Endothelial cell of umbilical vein (primary cell): ENCODE measurements around the gene GLOD5. TPM values are rescaled to one million over a fixed set of nuclear protein-coding genes. Genes with fewer than 3 reads are reported as not detected.
A peak's percentile ranks its signal among the peaks of the same experiment; 100 is the strongest.

Experiments
- BruUV-seq: library from RNA; stranded (reverse); fragments of 400-500 nt; replicated peaks from 2 replicates; lab custom pipeline; 2021; lab: Mats Ljungman, UMichigan
- CTCF ChIA-PET: fragments of 300-600, 350-600 bp; sonication (Branson Sonifier 250); formaldehyde crosslinking; loops from one replicate; lab custom pipeline; 2021; ENCODE audit warnings: antibody characterized with exemption, inconsistent platforms; lab: Charles Lee
- POLR2A ChIA-PET: fragments of 300-600, 350-600 bp; sonication (Branson Sonifier 250); formaldehyde crosslinking; loops from one replicate; lab custom pipeline; 2021; ENCODE audit warnings: antibody characterized with exemption, inconsistent platforms; lab: Charles Lee
- DNase-seq: peaks from one replicate; pipeline ENCODE4 v3.0.0-alpha.2; 2011; ENCODE audit warnings: low read depth, low spot score
- FAIRE-seq: peaks from 2 replicates; lab custom pipeline; 2011; peaks lifted over from hg19 to GRCh38; lab: Jason Lieb, UNC
- H2AFZ ChIP-seq: 2 replicates; pipeline ENCODE4 v1.6.0; 2012; ENCODE audit warnings: low read depth, low read length, control low read depth, inconsistent platforms
- H3K27ac ChIP-seq: 2 replicates; pipeline ENCODE4 v1.5.1; 2011; ENCODE audit warnings: low read depth, mild to moderate bottlenecking, control low read depth, low read length, moderate library complexity; ENCODE audit not compliant: insufficient read depth
- H3K27me3 ChIP-seq, 2 experiments: 2 replicates each; pipeline versions ENCODE4 v1.6.0 to v1.6.1; 2011; ENCODE audit warnings: low read length in 2 of 2, mixed read lengths in 1 of 2; ENCODE audit not compliant: control insufficient read depth in 2 of 2, insufficient read depth in 2 of 2
- H3K36me3 ChIP-seq, 2 experiments: 2 replicates in 1 of 2; 3 replicates in 1 of 2; pipeline ENCODE4 v1.5.1; 2011; ENCODE audit warnings: low read length in 2 of 2, mild to moderate bottlenecking in 1 of 2, moderate library complexity in 1 of 2; ENCODE audit not compliant: control insufficient read depth in 2 of 2, insufficient read depth in 2 of 2; ENCODE audit errors: extremely low read depth in 1 of 2
- H3K4me1 ChIP-seq: 3 replicates; pipeline ENCODE4 v1.5.1; 2011; ENCODE audit warnings: mild to moderate bottlenecking, low read length; ENCODE audit not compliant: control insufficient read depth, insufficient read depth; ENCODE audit errors: extremely low read depth
- H3K4me2 ChIP-seq: 2 replicates; pipeline ENCODE4 v1.6.1; 2011; ENCODE audit warnings: low read length, control low read depth, mixed read lengths; ENCODE audit not compliant: insufficient read depth
- H3K4me3 ChIP-seq, 3 experiments: fragments of 200-600 bp in 1 of 3; sonication (generic), shearing (Covaris generic) in 1 of 3; replicated peaks in 1 of 3; 2 replicates each; pipeline ENCODE4 v1.5.1; 2011 to 2016; ENCODE audit warnings: control low read depth in 3 of 3, low read length in 3 of 3, mild to moderate bottlenecking in 2 of 3, inconsistent platforms in 1 of 3, low read depth in 1 of 3, moderate library complexity in 1 of 3; ENCODE audit not compliant: insufficient read depth in 1 of 3
- H3K79me2 ChIP-seq: 2 replicates; pipeline ENCODE4 v1.6.0; 2012; ENCODE audit warnings: low read length, inconsistent platforms; ENCODE audit not compliant: control insufficient read depth, insufficient read depth
- H3K9ac ChIP-seq: replicated peaks from 2 replicates; pipeline ENCODE3; 2011; ENCODE audit warnings: low read length, control low read depth; ENCODE audit not compliant: insufficient read depth; ENCODE audit errors: extremely low read depth
- H3K9me1 ChIP-seq: replicated peaks from 3 replicates; pipeline ENCODE4 v1.6.0; 2011; ENCODE audit warnings: mild to moderate bottlenecking, low read length; ENCODE audit not compliant: control insufficient read depth, insufficient read depth; ENCODE audit errors: extremely low read depth
- H3K9me3 ChIP-seq: replicated peaks from 2 replicates; pipeline ENCODE4 v1.5.1; 2012; ENCODE audit warnings: low read length, inconsistent platforms; ENCODE audit not compliant: control insufficient read depth, insufficient read depth
- H4K20me1 ChIP-seq: replicated peaks from 2 replicates; pipeline ENCODE3; 2011; ENCODE audit warnings: mild to moderate bottlenecking, low read length; ENCODE audit not compliant: control insufficient read depth, insufficient read depth; ENCODE audit errors: extremely low read depth
- EZH2 ChIP-seq: IDR thresholded peaks from 2 replicates; pipeline ENCODE4 v1.6.1; 2012; ENCODE audit warnings: borderline replicate concordance, low read depth, mild to moderate bottlenecking, moderate library complexity, low read length, inconsistent platforms; ENCODE audit not compliant: severe bottlenecking
- FOS ChIP-seq: IDR thresholded peaks from 2 replicates; pipeline ENCODE4 v1.6.1; 2011; ENCODE audit warnings: mild to moderate bottlenecking, low read length, moderate library complexity, borderline replicate concordance; ENCODE audit not compliant: insufficient read depth
- GATA2 ChIP-seq: IDR thresholded peaks from 2 replicates; pipeline ENCODE4 v1.7.0; 2011; ENCODE audit warnings: low read depth, mild to moderate bottlenecking, moderate library complexity, mixed read lengths, low read length; ENCODE audit not compliant: insufficient read length, insufficient read depth
- JUN ChIP-seq: IDR thresholded peaks from 2 replicates; pipeline ENCODE4 v1.6.1; 2011; ENCODE audit warnings: borderline replicate concordance, low read depth; ENCODE audit not compliant: insufficient read length, insufficient read depth
- MYC ChIP-seq: IDR thresholded peaks from one replicate; pipeline ENCODE4 v1.6.1; 2011; ENCODE audit warnings: mild to moderate bottlenecking, low read depth, low read length
- POLR2A ChIP-seq: IDR thresholded peaks from 2 replicates; pipeline ENCODE4 v1.6.1; 2012; ENCODE audit warnings: low read depth, mild to moderate bottlenecking, control low read depth, low read length
- POLR2AphosphoS5 ChIP-seq: IDR thresholded peaks from 2 replicates; pipeline ENCODE4 v1.6.1; 2012; ENCODE audit warnings: low read depth, mild to moderate bottlenecking, control low read depth, low read length, moderate library complexity; ENCODE audit not compliant: insufficient read depth
- dilution Hi-C: fragments of 300-500 bp; cut with MboI; formaldehyde crosslinking; loops from one replicate; pipeline ENCODE4 v1.15.0; 2019; ENCODE audit warnings: low sequenced_read_pairs; ENCODE audit not compliant: extremely low pct_ligation_motif_present
- intact Hi-C: fragments of 100-400 bp; cut with micrococcal nuclease; formaldehyde crosslinking; loops from one replicate; pipeline ENCODE4 v1.10.0; 2022
- polyA plus RNA-seq, 4 experiments: library from polyadenylated mRNA; depleted of rRNA in 3 of 4; stranded (reverse) in 3 of 4; unstranded in 1 of 4; fragments of >200 nt; gene quantifications; 2 replicates each; pipeline versions ENCODE4 v1.2.1 to v1.2.3, GENCODE V29; 2011 to 2012; ENCODE audit warnings: missing spikeins in 1 of 4
- total RNA-seq: library from RNA; stranded (reverse); gene quantifications from 2 replicates; pipeline ENCODE4 v1.2.3, GENCODE V29; 2021
- TF ChIP-seq, protein P1 (sequence below): IDR thresholded peaks from 2 replicates; pipeline ENCODE4 v1.6.1; 2011; ENCODE audit not compliant: insufficient read depth, insufficient read length
- TF ChIP-seq, protein P2 (sequence below), 2 donors: IDR thresholded peaks; 1 replicate in 1 of 2; 2 replicates in 1 of 2; pipeline ENCODE4 v1.5.1; 2011; ENCODE audit warnings: low read length in 2 of 2, mild to moderate bottlenecking in 2 of 2, moderate library complexity in 2 of 2, control low read depth in 1 of 2, inconsistent platforms in 1 of 2, low read depth in 1 of 2; ENCODE audit not compliant: insufficient read depth in 1 of 2; ENCODE audit errors: extremely low read depth in 1 of 2

Gene GLOD5
- total and polyA plus RNA-seq, 2 donors (not counting 3 experiments of a cell fraction or from before 2014, with no cell fraction given) = not detected

DNA sequence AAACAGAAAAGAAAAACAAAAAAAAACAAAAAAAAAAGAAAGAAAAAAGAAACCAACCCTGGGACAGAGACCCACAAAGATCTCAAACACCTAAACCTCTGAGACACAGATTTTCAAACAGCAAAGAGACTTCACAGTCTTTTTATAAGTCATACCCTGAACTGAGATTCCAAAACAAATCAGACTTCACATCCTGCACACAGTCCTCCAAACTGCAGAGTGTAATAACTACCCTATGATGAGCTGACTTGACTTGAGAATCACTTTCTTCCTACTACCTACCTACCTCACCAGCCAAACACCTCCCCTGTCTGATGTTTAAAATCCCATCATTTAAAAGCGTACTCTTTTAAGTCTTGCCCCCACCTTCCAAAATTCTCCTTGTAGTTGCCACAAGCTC, 25.2 kb upstream of the GLOD5 start:
- Histone ChIP-seq H3K9me1 (no peaks in the 10 kb centered on the region), H3K27me3 (no peaks in the 10 kb centered on the region), H3K27ac (no peak overlapping the region), H2AFZ (peak overlapping the region; percentile 62), H3K36me3 (no peaks in the 10 kb centered on the region), H3K9ac (no peak overlapping the region), H3K79me2 (no peaks in the 10 kb centered on the region), H3K9me3 (no peaks in the 10 kb centered on the region), H3K4me2 (no peak overlapping the region), H3K4me1 (peaks cover 3% of the 10 kb centered on the region), H3K4me3 (no peak overlapping the region), H4K20me1 (no peaks in the 10 kb centered on the region)
- intact Hi-C loops (loop anchor here (2.0 kb wide), 1 partner anchor 60 kb away; no protein-coding TSS in a partner anchor), dilution Hi-C loops (no loop called here)
- no peak for DNase-seq
- ChIA-PET POLR2A (no interaction called here), CTCF (no interaction called here)
- TF ChIP-seq, protein P1, sequence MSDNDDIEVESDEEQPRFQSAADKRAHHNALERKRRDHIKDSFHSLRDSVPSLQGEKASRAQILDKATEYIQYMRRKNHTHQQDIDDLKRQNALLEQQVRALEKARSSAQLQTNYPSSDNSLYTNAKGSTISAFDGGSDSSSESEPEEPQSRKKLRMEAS = no peak
- TF ChIP-seq JUN (no peak), MYC (no peak), POLR2AphosphoS5 (no peak), GATA2 (no peak), POLR2A (no peak), FOS (no peak), EZH2 (no peak)
- TF ChIP-seq, protein P2, sequence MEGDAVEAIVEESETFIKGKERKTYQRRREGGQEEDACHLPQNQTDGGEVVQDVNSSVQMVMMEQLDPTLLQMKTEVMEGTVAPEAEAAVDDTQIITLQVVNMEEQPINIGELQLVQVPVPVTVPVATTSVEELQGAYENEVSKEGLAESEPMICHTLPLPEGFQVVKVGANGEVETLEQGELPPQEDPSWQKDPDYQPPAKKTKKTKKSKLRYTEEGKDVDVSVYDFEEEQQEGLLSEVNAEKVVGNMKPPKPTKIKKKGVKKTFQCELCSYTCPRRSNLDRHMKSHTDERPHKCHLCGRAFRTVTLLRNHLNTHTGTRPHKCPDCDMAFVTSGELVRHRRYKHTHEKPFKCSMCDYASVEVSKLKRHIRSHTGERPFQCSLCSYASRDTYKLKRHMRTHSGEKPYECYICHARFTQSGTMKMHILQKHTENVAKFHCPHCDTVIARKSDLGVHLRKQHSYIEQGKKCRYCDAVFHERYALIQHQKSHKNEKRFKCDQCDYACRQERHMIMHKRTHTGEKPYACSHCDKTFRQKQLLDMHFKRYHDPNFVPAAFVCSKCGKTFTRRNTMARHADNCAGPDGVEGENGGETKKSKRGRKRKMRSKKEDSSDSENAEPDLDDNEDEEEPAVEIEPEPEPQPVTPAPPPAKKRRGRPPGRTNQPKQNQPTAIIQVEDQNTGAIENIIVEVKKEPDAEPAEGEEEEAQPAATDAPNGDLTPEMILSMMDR (IDR thresholded peaks at IDR 0.05; ENCODE audit: extremely low read depth in 1 of 2, insufficient read depth in 1 of 2, low read depth in 1 of 2, low read length in 2 of 2) = no peak
- no peak for FAIRE-seq
- no TSS peak for BruUV-seq
